Smooth muscle cell of the pulmonary artery (primary cell): ENCODE measurements around the gene ZNF492. TPM values are rescaled to one million over a fixed set of nuclear protein-coding genes. Genes with fewer than 3 reads are reported as not detected.

Experiments
- total RNA-seq: library from RNA; depleted of rRNA; stranded (reverse); fragments of >200 nt; gene quantifications from 2 replicates; pipeline ENCODE4 v1.2.3, GENCODE V29; 2014

Gene ZNF492
- total RNA-seq = 0.20 and 0.26 TPM in 2 replicates

DNA sequence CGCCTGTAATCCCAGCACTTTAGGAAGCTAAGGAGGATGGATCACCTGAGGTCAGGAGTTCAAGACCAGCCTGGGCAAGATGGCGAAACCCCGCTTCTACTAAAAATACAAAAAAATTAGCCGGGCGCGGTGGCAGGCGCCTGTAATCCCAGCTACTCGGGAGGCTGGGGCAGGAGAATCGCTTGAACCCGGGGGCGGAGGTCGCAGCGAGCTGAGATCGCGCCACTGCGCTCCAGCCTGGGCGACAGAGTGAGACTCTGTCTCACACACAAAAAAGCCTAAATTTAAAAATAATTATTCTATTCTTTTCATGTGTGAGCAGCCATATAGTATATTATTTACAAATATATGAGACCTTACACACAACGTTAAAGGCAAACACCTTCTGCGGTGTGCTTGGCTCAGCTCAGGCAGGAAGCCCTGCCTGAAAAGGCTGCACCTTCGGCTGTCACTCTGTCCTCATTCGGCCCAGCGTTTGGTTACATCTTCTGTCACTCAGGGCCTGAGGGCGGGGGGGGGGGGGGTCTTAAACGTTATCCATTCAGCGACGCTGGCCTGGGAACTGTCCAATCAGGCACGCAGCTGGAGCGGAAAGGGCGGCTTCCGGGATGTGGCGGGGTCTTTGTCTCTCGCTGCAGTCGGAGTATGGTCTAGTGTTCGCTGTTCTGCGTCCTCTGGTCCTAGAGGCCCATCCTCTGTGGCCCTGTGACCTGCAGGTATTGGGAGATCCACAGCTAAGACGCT, at the start of gene ZNF492:
Gene ZNF492 (plus strand): TSS at position 619 of the 744 bp plus-strand sequence. CDS start 19,076 bp downstream, outside the sequence.

Other genes with a start within 250 kb of the ZNF492 start
- not detected in 2 replicates for gene ZNF98, start 212.0 kb upstream of the ZNF492 start, total RNA-seq
- gene ZNF99, start 149.8 kb downstream of the ZNF492 start, total RNA-seq = not detected in 2 replicates
- gene ZNF723, start 198.0 kb downstream of the ZNF492 start, total RNA-seq = not detected in 2 replicates